Peyer's patch (tissue), 4 donors: Measurements from ENCODE around the gene PLB1. TPM values are rescaled to one million over a fixed set of nuclear protein-coding genes. Genes with fewer than 3 reads are reported as not detected.

Experiments used
- DNase-seq, 3 donors: peaks; one replicate each; pipeline ENCODE4 v3.0.0-alpha.2; 2017 to 2019
- H3K27ac ChIP-seq, 4 donors: fragments of 200-600 bp; sonication (generic); one replicate each; pipeline ENCODE4 v1.5.1; 2016 to 2019
- H3K27me3 ChIP-seq, 2 donors: fragments of 200-600 bp; sonication (generic); one replicate each; pipeline ENCODE4 v1.5.1; 2019
- H3K36me3 ChIP-seq, 3 donors: fragments of 200-600 bp; sonication (generic); one replicate each; pipeline ENCODE4 v1.5.1; 2016 to 2019
- H3K4me1 ChIP-seq, 4 donors: fragments of 200-600 bp; sonication (generic); one replicate each; pipeline ENCODE4 v1.5.1; 2016 to 2019
- H3K4me3 ChIP-seq, 4 donors: fragments of 200-600 bp; sonication (generic); 1 replicate in 3 of 4; 2 replicates in 1 of 4; pipeline ENCODE4 v1.5.1; 2016 to 2019; ENCODE audit warnings: mild to moderate bottlenecking in 1 of 4
- H3K9me3 ChIP-seq, 4 donors: fragments of 200-600 bp; sonication (generic); one replicate each; pipeline ENCODE4 v1.5.1; 2016 to 2019; ENCODE audit warnings: mild to moderate bottlenecking in 1 of 4
- POLR2A ChIP-seq, 2 donors: fragments of 450-650 bp; IDR thresholded peaks; one replicate each; pipeline ENCODE4 v1.5.1; 2017; ENCODE audit warnings: antibody characterized with exemption in 2 of 2, mild to moderate bottlenecking in 2 of 2, moderate library complexity in 2 of 2
- total RNA-seq, 4 donors: library from RNA; depleted of rRNA; stranded (reverse); fragments of >200 nt; gene quantifications; one replicate each; pipeline ENCODE4 v1.1.0, GENCODE V29; 2016
- TF ChIP-seq, protein P1 (sequence below), 6 experiments: fragments of 450-650 bp in 4 of 6; fragments of 200-600 bp in 2 of 6; sonication (generic) in 1 of 6; IDR thresholded peaks; one replicate each; pipeline ENCODE4 v1.5.1; 2017 to 2019; ENCODE audit warnings: antibody characterized with exemption in 6 of 6, mild to moderate bottlenecking in 3 of 6, moderate library complexity in 1 of 6

The PLB1 gene
- total RNA-seq, 4 donors from 2014 or later: 9.1 to 345 (median 146) TPM

GRCh38 chr2:28530782-28531181, 34.9 kb downstream of the PLB1 start:
- H3K27ac ChIP-seq: no peak overlapping the region
- no peak for TF ChIP-seq POLR2A (IDR thresholded peaks at IDR 0.05)
- TF ChIP-seq, protein P1, sequence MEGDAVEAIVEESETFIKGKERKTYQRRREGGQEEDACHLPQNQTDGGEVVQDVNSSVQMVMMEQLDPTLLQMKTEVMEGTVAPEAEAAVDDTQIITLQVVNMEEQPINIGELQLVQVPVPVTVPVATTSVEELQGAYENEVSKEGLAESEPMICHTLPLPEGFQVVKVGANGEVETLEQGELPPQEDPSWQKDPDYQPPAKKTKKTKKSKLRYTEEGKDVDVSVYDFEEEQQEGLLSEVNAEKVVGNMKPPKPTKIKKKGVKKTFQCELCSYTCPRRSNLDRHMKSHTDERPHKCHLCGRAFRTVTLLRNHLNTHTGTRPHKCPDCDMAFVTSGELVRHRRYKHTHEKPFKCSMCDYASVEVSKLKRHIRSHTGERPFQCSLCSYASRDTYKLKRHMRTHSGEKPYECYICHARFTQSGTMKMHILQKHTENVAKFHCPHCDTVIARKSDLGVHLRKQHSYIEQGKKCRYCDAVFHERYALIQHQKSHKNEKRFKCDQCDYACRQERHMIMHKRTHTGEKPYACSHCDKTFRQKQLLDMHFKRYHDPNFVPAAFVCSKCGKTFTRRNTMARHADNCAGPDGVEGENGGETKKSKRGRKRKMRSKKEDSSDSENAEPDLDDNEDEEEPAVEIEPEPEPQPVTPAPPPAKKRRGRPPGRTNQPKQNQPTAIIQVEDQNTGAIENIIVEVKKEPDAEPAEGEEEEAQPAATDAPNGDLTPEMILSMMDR (IDR thresholded peaks at IDR 0.05): no peak
- no peak for DNase-seq
- no peaks in the 10 kb centered on the region for H3K4me1 ChIP-seq
- H3K9me3 ChIP-seq: no peaks in the 10 kb centered on the region
- H3K36me3 ChIP-seq: no peaks in the 10 kb centered on the region
- H3K27me3 ChIP-seq: no peaks in the 10 kb centered on the region
- no peak overlapping the region for H3K4me3 ChIP-seq

DNA sequence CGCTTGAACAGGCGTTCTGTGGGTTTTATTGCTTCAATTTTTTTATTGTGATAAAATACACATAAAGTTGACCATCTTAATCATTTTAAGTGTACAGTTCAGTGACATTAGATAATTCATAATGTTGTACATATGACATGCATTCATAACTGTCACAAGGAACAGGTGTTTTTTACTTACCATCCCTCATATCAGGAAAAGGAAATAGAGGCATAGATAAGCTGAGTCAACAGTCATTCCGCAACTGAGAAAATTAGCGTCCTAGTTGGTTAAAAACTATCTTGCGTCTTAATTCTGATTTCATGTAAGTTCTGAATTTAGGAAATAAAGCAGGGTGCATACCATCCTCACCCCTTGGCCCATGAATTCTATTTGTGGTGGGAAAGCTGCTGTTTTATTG, 36.5 kb downstream of the PLB1 start:
- no peaks in the 10 kb centered on the region for H3K9me3 ChIP-seq
- TF ChIP-seq POLR2A (IDR thresholded peaks at IDR 0.05): no peak
- TF ChIP-seq, protein P1 (IDR thresholded peaks at IDR 0.05): no peak
- no peak for DNase-seq
- H3K27me3 ChIP-seq: no peaks in the 10 kb centered on the region
- H3K4me3 ChIP-seq: no peak overlapping the region
- no peaks in the 10 kb centered on the region for H3K4me1 ChIP-seq
- H3K36me3 ChIP-seq: no peaks in the 10 kb centered on the region
- H3K27ac ChIP-seq: no peak overlapping the region

GRCh38 chr2:28533044-28533680, 37.3 kb downstream of the PLB1 start:
- no peak for DNase-seq
- Histone ChIP-seq H3K4me1 (no peaks in the 10 kb centered on the region), H3K27me3 (no peaks in the 10 kb centered on the region), H3K36me3 (no peaks in the 10 kb centered on the region), H3K4me3 (no peak overlapping the region), H3K27ac (no peak overlapping the region), H3K9me3 (no peaks in the 10 kb centered on the region)
- TF ChIP-seq, protein P1 (IDR thresholded peaks at IDR 0.05): no peak
- no peak for TF ChIP-seq POLR2A (IDR thresholded peaks at IDR 0.05)

DNA sequence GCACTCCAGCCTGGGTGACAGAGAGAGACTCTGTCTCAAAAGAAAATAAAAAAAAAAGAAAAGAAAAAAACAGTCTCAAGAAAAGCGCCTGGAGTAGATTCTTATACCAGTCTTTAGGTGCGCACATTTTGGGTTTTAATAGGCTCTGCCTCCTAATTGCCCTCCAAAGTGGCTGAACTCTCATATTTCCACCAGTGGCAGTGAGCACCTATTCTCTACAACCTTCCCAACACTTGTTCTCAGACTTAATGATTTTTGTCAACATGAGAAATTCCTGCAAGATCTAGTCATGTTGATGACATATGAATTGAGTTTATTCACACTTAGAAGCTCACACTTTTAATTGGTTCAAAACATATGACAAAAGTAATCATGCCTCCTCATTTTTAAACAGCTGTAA, 39.0 kb downstream of the PLB1 start:
- Histone ChIP-seq H3K9me3 (no peaks in the 10 kb centered on the region), H3K4me3 (no peak overlapping the region), H3K27me3 (no peaks in the 10 kb centered on the region), H3K4me1 (peaks cover 0 to 7% (median 0%) of the 10 kb centered on the region in 4 donors), H3K27ac (no peak overlapping the region), H3K36me3 (no peaks in the 10 kb centered on the region)
- TF ChIP-seq, protein P1 (IDR thresholded peaks at IDR 0.05): no peak
- no peak for TF ChIP-seq POLR2A (IDR thresholded peaks at IDR 0.05)
- DNase-seq: no peak

GRCh38 chr2:28538134-28538533, 42.3 kb downstream of the PLB1 start:
- Histone ChIP-seq H3K36me3 (no peaks in the 10 kb centered on the region), H3K27ac (no peak overlapping the region), H3K4me1 (peaks cover 0 to 7% (median 0%) of the 10 kb centered on the region in 4 donors), H3K27me3 (no peaks in the 10 kb centered on the region), H3K9me3 (no peaks in the 10 kb centered on the region), H3K4me3 (no peak overlapping the region)
- no peak for TF ChIP-seq POLR2A (IDR thresholded peaks at IDR 0.05)
- DNase-seq: no peak

DNA sequence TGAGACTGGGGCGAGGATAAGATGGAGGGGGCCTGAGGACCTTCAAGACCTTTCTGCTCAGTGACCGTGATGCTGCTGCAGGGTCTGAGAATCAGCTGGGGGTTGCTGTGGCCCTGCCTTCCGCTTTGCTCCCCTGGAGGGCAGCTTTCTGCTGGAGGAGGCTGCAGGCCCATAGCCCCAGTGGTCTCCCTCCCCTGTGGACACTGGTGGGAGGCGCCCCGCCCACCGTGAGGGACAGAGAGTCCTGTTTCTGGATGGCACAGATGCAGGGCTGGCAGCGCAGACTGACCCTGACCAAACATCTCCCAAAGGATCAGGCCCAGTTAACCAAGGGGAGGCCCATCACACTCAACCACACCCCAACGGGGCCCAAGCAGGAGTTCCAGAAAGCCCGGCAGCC, 42.8 kb downstream of the PLB1 start:
- TF ChIP-seq, protein P1 (IDR thresholded peaks at IDR 0.05): no peak
- TF ChIP-seq POLR2A (IDR thresholded peaks at IDR 0.05): no peak
- peaks cover 0 to 7% (median 0%) of the 10 kb centered on the region in 4 donors for H3K4me1 ChIP-seq
- no peak overlapping the region for H3K27ac ChIP-seq
- H3K27me3 ChIP-seq: no peaks in the 10 kb centered on the region
- no peaks in the 10 kb centered on the region for H3K36me3 ChIP-seq
- DNase-seq: no peak
- no peaks in the 10 kb centered on the region for H3K9me3 ChIP-seq
- H3K4me3 ChIP-seq: no peak overlapping the region
